ENCODE results near the gene SMARCC2. TPM values are rescaled to one million over a fixed set of nuclear protein-coding genes. Genes with fewer than 3 reads are reported as not detected.
"Not testable (repeated sequence)": the region's sequence is repeated elsewhere in the genome, so short reads cannot be mapped to it uniquely, and the experiment has no call there.

Gene SMARCC2
- total and polyA plus RNA-seq, 2 donors: 51.1 to 68.8 TPM

DNA sequence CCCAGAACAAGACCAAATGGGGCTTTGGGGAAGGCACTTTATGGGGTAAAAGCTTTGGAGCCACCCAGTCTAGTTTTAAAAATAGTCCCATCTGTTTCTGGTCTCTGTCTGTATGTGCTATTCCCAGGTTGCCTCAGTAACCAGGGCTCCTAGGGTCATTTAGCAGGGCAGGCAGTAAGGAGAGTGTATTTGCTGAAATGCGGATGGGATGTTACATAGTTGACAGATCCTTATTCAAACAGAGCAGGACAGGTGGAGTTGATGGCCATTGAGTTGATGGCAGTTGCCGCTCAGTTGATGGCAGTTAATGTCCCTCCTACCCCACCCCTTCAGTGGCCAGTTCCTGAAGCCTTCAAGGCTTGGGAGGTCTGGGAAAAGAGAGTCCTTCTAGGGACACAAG is 66.6 kb downstream of the SMARCC2 start:
- DNase-seq (ENCODE audit: extremely low spot score): no peak
- Histone ChIP-seq H3K36me3 (ENCODE audit: insufficient read depth) (no peaks in the 10 kb centered on the region), H3K27ac (ENCODE audit: low read depth) (no peak overlapping the region), H3K4me1 (ENCODE audit: insufficient read depth) (no peaks in the 10 kb centered on the region), H3K4me3 (ENCODE audit: low read depth, low read length) (no peak overlapping the region)
- WGBS: 74% methylated on average over 2 of the region's 2 CpGs

GRCh38 chr12:56121204-56121870 is 67.9 kb downstream of the SMARCC2 start:
- Histone ChIP-seq H3K4me1 (ENCODE audit: insufficient read depth) (no peaks in the 10 kb centered on the region), H3K27ac (ENCODE audit: low read depth) (no peak overlapping the region), H3K36me3 (ENCODE audit: insufficient read depth) (no peaks in the 10 kb centered on the region), H3K4me3 (ENCODE audit: low read depth, low read length) (no peak overlapping the region)
- DNase-seq (ENCODE audit: extremely low spot score): no peak
- 91% methylated on average over 11 of the region's 11 CpGs for WGBS

GRCh38 chr12:56120158-56120846 is 69.0 kb downstream of the SMARCC2 start:
- Histone ChIP-seq H3K4me3 (ENCODE audit: low read depth, low read length) (no peak overlapping the region), H3K36me3 (ENCODE audit: insufficient read depth) (no peaks in the 10 kb centered on the region), H3K4me1 (ENCODE audit: insufficient read depth) (no peaks in the 10 kb centered on the region), H3K27ac (ENCODE audit: low read depth) (no peak overlapping the region)
- WGBS: 87% methylated on average over 17 of the region's 17 CpGs
- no peak for DNase-seq (ENCODE audit: extremely low spot score)

- peak; percentile 82 for DNase-seq (ENCODE audit: extremely low spot score)
- WGBS: under 1% methylated on average over 2 of the region's 2 CpGs
- Histone ChIP-seq H3K36me3 (ENCODE audit: insufficient read depth) (no peaks in the 10 kb centered on the region), H3K4me3 (ENCODE audit: low read depth, low read length) (no peak overlapping the region), H3K27ac (ENCODE audit: low read depth) (no peak overlapping the region), H3K4me1 (ENCODE audit: insufficient read depth) (no peaks in the 10 kb centered on the region)
These were observed 69.9 kb downstream of the SMARCC2 start for GRCh38 chr12:56119361-56119796.

DNA sequence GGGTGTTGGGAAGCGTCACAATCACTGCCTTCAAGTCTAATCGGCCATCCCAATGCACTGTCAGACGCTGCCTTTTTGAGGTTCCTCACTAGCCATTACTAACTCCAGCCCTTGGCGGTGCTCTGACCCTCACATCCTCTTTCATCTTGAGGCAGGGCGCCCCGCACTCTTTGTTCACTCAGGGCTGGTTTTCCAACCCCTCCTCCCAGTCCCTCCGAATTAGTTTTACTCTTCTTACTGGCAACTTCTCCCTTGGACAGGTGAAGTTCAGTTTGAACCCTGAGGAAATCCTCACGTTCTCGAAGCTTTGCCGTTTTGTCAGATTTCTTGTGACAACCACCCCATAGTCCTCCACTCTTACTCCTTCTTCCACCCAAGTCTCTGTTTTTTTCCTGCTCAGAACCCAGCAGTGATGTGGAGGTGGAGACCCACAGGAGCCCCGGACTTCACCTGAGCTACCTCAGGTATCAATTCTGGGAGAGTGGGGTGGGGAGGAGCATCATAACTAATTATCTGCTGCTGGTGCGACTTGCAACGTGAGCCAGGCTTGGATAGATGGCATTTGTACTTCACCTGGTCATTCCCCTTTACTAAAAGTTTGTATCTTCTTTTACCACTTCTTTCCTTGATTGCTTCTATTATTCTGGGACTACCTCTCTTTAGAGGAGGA is 70.5 kb downstream of the SMARCC2 start:
- 9% methylated on average over 13 of the region's 13 CpGs for WGBS
- DNase-seq (ENCODE audit: extremely low spot score): no peak
- Histone ChIP-seq H3K4me3 (ENCODE audit: low read depth, low read length) (peak overlapping the region; percentile 42), H3K36me3 (ENCODE audit: insufficient read depth) (no peaks in the 10 kb centered on the region), H3K27ac (ENCODE audit: low read depth) (peak overlapping the region; percentile 66), H3K4me1 (ENCODE audit: insufficient read depth) (no peaks in the 10 kb centered on the region)

GRCh38 chr12:56117778-56118687 is 71.2 kb downstream of the SMARCC2 start, which contains the start of gene ZC3H10:
ZC3H10 (plus strand) TSS chr12:56118266; CDS start chr12:56120563, 2,297 bp downstream.
- Histone ChIP-seq H3K4me3 (ENCODE audit: low read depth, low read length) (peak within 1 kb of the TSS; percentile 44), H3K36me3 (ENCODE audit: insufficient read depth) (peaks cover 3% of the 10 kb centered on the region), H3K27ac (ENCODE audit: low read depth) (peak within 1 kb of the TSS; percentile 98), H3K4me1 (ENCODE audit: insufficient read depth) (no peaks in the 10 kb centered on the region)
- peak; percentile 96 for DNase-seq (ENCODE audit: extremely low spot score)
- under 1% methylated on average over 61 of the region's 61 CpGs for WGBS

GRCh38 chr12:56117082-56117706 is 72.1 kb downstream of the SMARCC2 start:
- peak overlapping the region; percentile 98 for H3K27ac ChIP-seq (ENCODE audit: low read depth)
- under 1% methylated on average over 12 of the region's 16 CpGs for whole genome bisulfite sequencing
- not testable (repeated sequence) for H3K36me3 ChIP-seq (ENCODE audit: insufficient read depth); DNase-seq (ENCODE audit: extremely low spot score); H3K4me1 ChIP-seq (ENCODE audit: insufficient read depth)
- H3K4me3 ChIP-seq (ENCODE audit: low read depth, low read length): peak overlapping the region; percentile 44

DNA sequence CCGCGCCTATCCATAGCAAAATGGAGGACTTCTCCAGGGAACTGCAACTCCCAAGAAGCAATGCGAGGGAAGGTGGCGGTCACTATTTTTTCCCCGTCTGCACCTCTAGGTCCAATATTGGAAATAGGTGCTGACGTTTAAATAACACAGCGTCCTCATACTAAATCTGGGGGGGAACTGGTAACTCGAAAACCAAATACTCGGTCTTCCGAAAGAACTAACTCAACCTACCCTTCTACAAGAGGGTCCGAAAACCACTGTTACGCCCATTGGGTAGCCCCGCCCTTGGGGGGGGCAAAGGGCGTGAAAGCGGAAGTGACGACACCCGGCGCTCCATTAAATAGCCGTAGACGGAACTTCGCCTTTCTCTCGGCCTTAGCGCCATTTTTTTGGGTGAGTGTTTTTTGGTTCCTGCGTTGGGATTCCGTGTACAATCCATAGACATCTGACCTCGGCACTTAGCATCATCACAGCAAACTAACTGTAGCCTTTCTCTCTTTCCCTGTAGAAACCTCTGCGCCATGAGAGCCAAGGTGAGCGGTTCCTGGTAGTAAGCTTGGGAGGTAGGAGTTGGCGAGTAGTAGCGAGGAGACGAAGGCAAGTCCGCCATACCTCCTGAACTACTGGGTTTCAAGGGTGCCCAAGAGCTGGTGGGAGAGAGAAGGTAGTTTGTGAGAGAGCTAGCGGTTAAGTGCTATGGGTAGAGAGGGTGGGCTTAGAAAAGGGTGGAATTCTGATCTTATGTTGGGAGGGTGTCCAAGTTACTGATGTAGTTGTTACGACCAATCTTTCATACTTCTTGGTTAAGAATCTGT is 72.8 kb downstream of the SMARCC2 start, which contains the start of gene RPL41:
Gene RPL41, plus strand, starts transcription at position 367 of the 815 bp plus-strand sequence.
- H3K4me1 ChIP-seq (ENCODE audit: insufficient read depth): no peaks in the 10 kb centered on the region
- peak within 1 kb of the TSS; percentile 44 for H3K4me3 ChIP-seq (ENCODE audit: low read depth, low read length)
- peak within 1 kb of the TSS; percentile 98 for H3K27ac ChIP-seq (ENCODE audit: low read depth)
- peaks cover 4% of the 10 kb centered on the region for H3K36me3 ChIP-seq (ENCODE audit: insufficient read depth)
- DNase-seq (ENCODE audit: extremely low spot score): peak; percentile 96
- WGBS: under 1% methylated on average over 34 of the region's 34 CpGs

- Histone ChIP-seq H3K4me1 (ENCODE audit: insufficient read depth) (no peaks in the 10 kb centered on the region), H3K36me3 (ENCODE audit: insufficient read depth) (peaks cover 8% of the 10 kb centered on the region), H3K4me3 (ENCODE audit: low read depth, low read length) (peak overlapping the region; percentile 44), H3K27ac (ENCODE audit: low read depth) (no peak overlapping the region)
- no peak for DNase-seq (ENCODE audit: extremely low spot score)
- 33% methylated on average over 10 of the region's 10 CpGs for WGBS
These were observed 74.0 kb downstream of the SMARCC2 start for GRCh38 chr12:56115329-56115728.

DNA sequence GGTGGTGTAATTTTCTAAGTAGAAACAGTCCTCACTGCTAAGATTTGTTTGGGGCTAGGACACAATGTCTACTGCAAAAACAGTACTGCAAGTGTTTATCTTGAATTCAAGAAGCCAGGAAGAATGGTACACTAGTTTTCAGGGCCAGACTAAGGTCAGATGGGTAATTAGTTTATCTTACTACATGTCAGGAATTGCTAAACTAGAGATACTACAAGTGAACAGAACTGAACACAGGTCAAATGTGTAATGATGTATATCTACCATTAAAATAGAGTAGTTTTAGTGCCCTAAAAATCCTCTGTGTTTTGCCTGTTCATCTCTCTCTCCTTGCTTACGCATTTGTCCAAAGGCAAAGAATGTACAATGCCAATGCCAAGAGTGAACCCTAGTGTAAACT is 75.2 kb downstream of the SMARCC2 start:
- no peak for DNase-seq (ENCODE audit: extremely low spot score)
- H3K36me3 ChIP-seq (ENCODE audit: insufficient read depth): peaks cover 13% of the 10 kb centered on the region
- no peaks in the 10 kb centered on the region for H3K4me1 ChIP-seq (ENCODE audit: insufficient read depth)
- WGBS: 90% methylated on average over 1 of the region's 1 CpG
- no peak overlapping the region for H3K4me3 ChIP-seq (ENCODE audit: low read depth, low read length)
- H3K27ac ChIP-seq (ENCODE audit: low read depth): no peak overlapping the region
